ENCODE data around the gene BCAS3.
"Not testable (repeated sequence)": the region's sequence is repeated elsewhere in the genome, so short reads cannot be mapped to it uniquely, and the experiment has no call there.

Gene BCAS3

GRCh38 chr17:60874772-60875171 lies 197.1 kb downstream of the BCAS3 start:
- no peak for DNase-seq (ENCODE audit: low read depth in 2 of 2)

- not testable (repeated sequence) for DNase-seq (ENCODE audit: low read depth in 2 of 2)
Measured at GRCh38 chr17:60886731-60887613, 209.3 kb downstream of the BCAS3 start.

- DNase-seq (ENCODE audit: low read depth in 2 of 2): no peak
Measured at GRCh38 chr17:60887614-60888028, 210.0 kb downstream of the BCAS3 start.

GRCh38 chr17:60888812-60889709 lies 211.4 kb downstream of the BCAS3 start:
- no peak for DNase-seq (ENCODE audit: low read depth in 2 of 2)

GRCh38 chr17:60891149-60891548 lies 213.5 kb downstream of the BCAS3 start:
- DNase-seq (ENCODE audit: low read depth in 2 of 2): no peak

- no peak for DNase-seq (ENCODE audit: low read depth in 2 of 2)
Measured at GRCh38 chr17:60893475-60893874, 215.8 kb downstream of the BCAS3 start.

- no peak for DNase-seq (ENCODE audit: low read depth in 2 of 2)
Measured at GRCh38 chr17:60896996-60897395, 219.3 kb downstream of the BCAS3 start.

GRCh38 chr17:60899115-60899514 lies 221.5 kb downstream of the BCAS3 start:
- DNase-seq (ENCODE audit: low read depth in 2 of 2): no peak

- DNase-seq (ENCODE audit: low read depth in 2 of 2): no peak
Measured at GRCh38 chr17:60900688-60901087, 223.0 kb downstream of the BCAS3 start.

GRCh38 chr17:60901242-60901641 lies 223.6 kb downstream of the BCAS3 start:
- no peak for DNase-seq (ENCODE audit: low read depth in 2 of 2)

- DNase-seq (ENCODE audit: low read depth in 2 of 2): no peak
Measured at GRCh38 chr17:60901806-60902205, 224.2 kb downstream of the BCAS3 start.

- no peak for DNase-seq (ENCODE audit: low read depth in 2 of 2)
Measured at GRCh38 chr17:60902399-60902798, 224.7 kb downstream of the BCAS3 start.

GRCh38 chr17:60904582-60904981 lies 226.9 kb downstream of the BCAS3 start:
- DNase-seq (ENCODE audit: low read depth in 2 of 2): no peak

GRCh38 chr17:60905709-60906108 lies 228.1 kb downstream of the BCAS3 start:
- no peak for DNase-seq (ENCODE audit: low read depth in 2 of 2)

- DNase-seq (ENCODE audit: low read depth in 2 of 2): no peak
Measured at GRCh38 chr17:60908324-60908723, 230.7 kb downstream of the BCAS3 start.

- no peak for DNase-seq (ENCODE audit: low read depth in 2 of 2)
Measured at GRCh38 chr17:60909405-60909804, 231.8 kb downstream of the BCAS3 start.

GRCh38 chr17:60910415-60910814 lies 232.8 kb downstream of the BCAS3 start:
- no peak for DNase-seq (ENCODE audit: low read depth in 2 of 2)

- no peak for DNase-seq (ENCODE audit: low read depth in 2 of 2)
Measured at GRCh38 chr17:60914078-60914477, 236.4 kb downstream of the BCAS3 start.

- DNase-seq (ENCODE audit: low read depth in 2 of 2): no peak
Measured at GRCh38 chr17:60916043-60916442, 238.4 kb downstream of the BCAS3 start.

- no peak for DNase-seq (ENCODE audit: low read depth in 2 of 2)
Measured at GRCh38 chr17:60920107-60920506, 242.5 kb downstream of the BCAS3 start.

GRCh38 chr17:60923000-60923399 lies 245.3 kb downstream of the BCAS3 start:
- DNase-seq (ENCODE audit: low read depth in 2 of 2): no peak

- DNase-seq (ENCODE audit: low read depth in 2 of 2): no peak
Measured at GRCh38 chr17:60926466-60927183, 249.0 kb downstream of the BCAS3 start.
